Measurements from ENCODE around the gene ARHGAP26. TPM values are rescaled to one million over a fixed set of nuclear protein-coding genes. Genes with fewer than 3 reads are reported as not detected.

Gene ARHGAP26
- polyA plus RNA-seq, 1 donor from 2014 or later = 0.83 TPM

DNA sequence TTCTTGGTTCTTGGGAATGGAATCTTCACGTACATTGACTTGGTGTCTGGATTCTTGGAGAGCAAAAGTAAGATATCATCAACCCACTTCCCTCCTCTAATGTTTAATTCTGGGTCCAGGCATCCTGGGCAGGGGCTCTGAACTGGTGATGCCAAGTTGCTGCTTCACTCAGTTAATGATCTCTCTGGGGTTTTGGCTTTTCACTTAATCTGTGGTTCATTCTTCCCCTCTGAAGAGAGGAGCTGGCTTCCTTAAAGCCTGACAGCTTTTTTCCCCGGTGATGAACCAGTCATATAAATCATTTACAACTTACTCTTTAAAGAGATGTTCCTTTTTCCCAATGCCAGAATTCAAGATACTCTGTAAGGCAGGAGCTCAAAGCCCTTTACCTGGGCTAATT lies 65.9 kb downstream of the ARHGAP26 start:
- no peaks in the 10 kb centered on the region for H3K36me3 ChIP-seq (ENCODE audit: insufficient read depth, low read length)
- H3K9me3 ChIP-seq (ENCODE audit: low read length) = no peaks in the 10 kb centered on the region
- H3K9ac ChIP-seq (ENCODE audit: low read length) = no peak overlapping the region
- H3K27me3 ChIP-seq (ENCODE audit: insufficient read depth, low read depth, low read length) = no peaks in the 10 kb centered on the region
- no peak overlapping the region for H3K27ac ChIP-seq (ENCODE audit: low read length)
- no peak overlapping the region for H2AFZ ChIP-seq (ENCODE audit: low read depth, low read length)
- H3K9me2 ChIP-seq (ENCODE audit: insufficient read depth, low read length) = no peaks in the 10 kb centered on the region
- no peaks in the 10 kb centered on the region for H3K79me2 ChIP-seq (replicated peaks; ENCODE audit: insufficient read depth, low read length)
- H4K20me1 ChIP-seq (ENCODE audit: insufficient read depth) = no peaks in the 10 kb centered on the region
- H3F3A ChIP-seq (ENCODE audit: insufficient read depth, low read length, poor library complexity, severe bottlenecking) = no peaks in the 10 kb centered on the region
- H3K4me2 ChIP-seq (ENCODE audit: low read length) = no peak overlapping the region
- no peak for TF ChIP-seq POLR2AphosphoS5 (IDR thresholded peaks at IDR 0.05)
- H3K4me3 ChIP-seq (ENCODE audit: low read length) = no peak overlapping the region

- no peaks in the 10 kb centered on the region for H4K20me1 ChIP-seq (ENCODE audit: insufficient read depth)
- TF ChIP-seq, protein P1, sequence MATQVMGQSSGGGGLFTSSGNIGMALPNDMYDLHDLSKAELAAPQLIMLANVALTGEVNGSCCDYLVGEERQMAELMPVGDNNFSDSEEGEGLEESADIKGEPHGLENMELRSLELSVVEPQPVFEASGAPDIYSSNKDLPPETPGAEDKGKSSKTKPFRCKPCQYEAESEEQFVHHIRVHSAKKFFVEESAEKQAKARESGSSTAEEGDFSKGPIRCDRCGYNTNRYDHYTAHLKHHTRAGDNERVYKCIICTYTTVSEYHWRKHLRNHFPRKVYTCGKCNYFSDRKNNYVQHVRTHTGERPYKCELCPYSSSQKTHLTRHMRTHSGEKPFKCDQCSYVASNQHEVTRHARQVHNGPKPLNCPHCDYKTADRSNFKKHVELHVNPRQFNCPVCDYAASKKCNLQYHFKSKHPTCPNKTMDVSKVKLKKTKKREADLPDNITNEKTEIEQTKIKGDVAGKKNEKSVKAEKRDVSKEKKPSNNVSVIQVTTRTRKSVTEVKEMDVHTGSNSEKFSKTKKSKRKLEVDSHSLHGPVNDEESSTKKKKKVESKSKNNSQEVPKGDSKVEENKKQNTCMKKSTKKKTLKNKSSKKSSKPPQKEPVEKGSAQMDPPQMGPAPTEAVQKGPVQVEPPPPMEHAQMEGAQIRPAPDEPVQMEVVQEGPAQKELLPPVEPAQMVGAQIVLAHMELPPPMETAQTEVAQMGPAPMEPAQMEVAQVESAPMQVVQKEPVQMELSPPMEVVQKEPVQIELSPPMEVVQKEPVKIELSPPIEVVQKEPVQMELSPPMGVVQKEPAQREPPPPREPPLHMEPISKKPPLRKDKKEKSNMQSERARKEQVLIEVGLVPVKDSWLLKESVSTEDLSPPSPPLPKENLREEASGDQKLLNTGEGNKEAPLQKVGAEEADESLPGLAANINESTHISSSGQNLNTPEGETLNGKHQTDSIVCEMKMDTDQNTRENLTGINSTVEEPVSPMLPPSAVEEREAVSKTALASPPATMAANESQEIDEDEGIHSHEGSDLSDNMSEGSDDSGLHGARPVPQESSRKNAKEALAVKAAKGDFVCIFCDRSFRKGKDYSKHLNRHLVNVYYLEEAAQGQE (IDR thresholded peaks at IDR 0.05; ENCODE audit: borderline replicate concordance) = no peak
- TF ChIP-seq MXI1 (conservative IDR thresholded peaks at IDR 0.05; ENCODE audit: poor library complexity, severe bottlenecking) = no peak
- TF ChIP-seq TAF1 (IDR thresholded peaks at IDR 0.05; ENCODE audit: low read depth) = no peak
- no peak for TF ChIP-seq EP300 (conservative IDR thresholded peaks at IDR 0.05; ENCODE audit: poor library complexity, severe bottlenecking)
- TF ChIP-seq SMC3 (conservative IDR thresholded peaks at IDR 0.05; ENCODE audit: poor library complexity) = no peak
- no peak for TF ChIP-seq RAD21 (conservative IDR thresholded peaks at IDR 0.05)
- no peak for TF ChIP-seq CTCF (IDR thresholded peaks at IDR 0.05; ENCODE audit: poor library complexity, severe bottlenecking)
- no peak for TF ChIP-seq EZH2 (IDR thresholded peaks at IDR 0.05; ENCODE audit: borderline replicate concordance, insufficient read depth, low read length, poor library complexity, severe bottlenecking)
- no peak for TF ChIP-seq POLR2AphosphoS5 (IDR thresholded peaks at IDR 0.05)
- no peaks in the 10 kb centered on the region for H3K36me3 ChIP-seq (ENCODE audit: insufficient read depth, low read length)
- no peak overlapping the region for H3K4me3 ChIP-seq (ENCODE audit: low read length)
- H3K9me2 ChIP-seq (ENCODE audit: insufficient read depth, low read length) = no peaks in the 10 kb centered on the region
- H3F3A ChIP-seq (ENCODE audit: insufficient read depth, low read length, poor library complexity, severe bottlenecking) = no peaks in the 10 kb centered on the region
- H3K27me3 ChIP-seq (ENCODE audit: insufficient read depth, low read depth, low read length) = no peaks in the 10 kb centered on the region
- no peak overlapping the region for H3K4me2 ChIP-seq (ENCODE audit: low read length)
- H3K9ac ChIP-seq (ENCODE audit: low read length) = no peak overlapping the region
- no peak overlapping the region for H3K27ac ChIP-seq (ENCODE audit: low read length)
- no peaks in the 10 kb centered on the region for H3K79me2 ChIP-seq (replicated peaks; ENCODE audit: insufficient read depth, low read length)
- no peaks in the 10 kb centered on the region for H3K9me3 ChIP-seq (ENCODE audit: low read length)
- no peak overlapping the region for H2AFZ ChIP-seq (ENCODE audit: low read depth, low read length)
These were observed 67.0 kb downstream of the ARHGAP26 start for GRCh38 chr5:142837081-142837725.
